Thoracic aorta endothelial cell (primary cell): Measurements from ENCODE around the gene ITGA4. TPM values are rescaled to one million over a fixed set of nuclear protein-coding genes. Genes with fewer than 3 reads are reported as not detected.

Source experiments
- total RNA-seq: library from RNA; depleted of rRNA; stranded (reverse); fragments of >200 nt; gene quantifications from 2 replicates; pipeline ENCODE4 v1.2.3, GENCODE V29; 2012

The ITGA4 gene
- 3.7 and 4.0 TPM in 2 replicates for total RNA-seq

GRCh38 chr2:181457121-181457740 is at the start of gene ITGA4:
Gene ITGA4 (plus strand): TSS chr2:181457386. CDS start chr2:181457655, 269 bp downstream.

Other genes starting within 250 kb of the ITGA4 start
- gene CERKL, start 199.7 kb downstream of the ITGA4 start, total RNA-seq, result not detected in 2 replicates
- not detected in 2 replicates for gene NEUROD1, start 223.1 kb downstream of the ITGA4 start, total RNA-seq